BLaER1 treated with 17β-estradiol and CSF1 and Interleukin-3, amounts not matched to agents 10 nM and 100 nM (cell line): Measurements from ENCODE around the gene LEF1.

ENCODE experiments used
- H3K27ac ChIP-seq, 11 experiments: shearing (Covaris generic); formaldehyde crosslinking; 2 replicates each; pipeline ENCODE4 v1.8.1; 2022
- H3K27me3 ChIP-seq, 11 experiments: shearing (Covaris generic); formaldehyde crosslinking; 2 replicates each; pipeline ENCODE4 v1.8.1; 2022
- H3K36me3 ChIP-seq, 11 experiments: shearing (Covaris generic); formaldehyde crosslinking; 2 replicates each; pipeline ENCODE4 v1.8.1; 2022
- H3K4me1 ChIP-seq, 10 experiments: shearing (Covaris generic); formaldehyde crosslinking; 2 replicates each; pipeline ENCODE4 v1.8.1; 2022
- H3K4me2 ChIP-seq, 11 experiments: shearing (Covaris generic); formaldehyde crosslinking; 2 replicates each; pipeline ENCODE4 v1.8.1; 2022
- H3K4me3 ChIP-seq, 10 experiments: shearing (Covaris generic); formaldehyde crosslinking; 2 replicates each; pipeline ENCODE4 v1.8.1; 2022
- H3K9ac ChIP-seq, 11 experiments: shearing (Covaris generic); formaldehyde crosslinking; 2 replicates each; pipeline ENCODE4 v1.8.1; 2022
- H3K9me3 ChIP-seq, 11 experiments: shearing (Covaris generic); formaldehyde crosslinking; replicated peaks in 1 of 11; 2 replicates each; pipeline ENCODE4 v1.8.1; 2022
- H4K20me1 ChIP-seq, 11 experiments: shearing (Covaris generic); formaldehyde crosslinking; 2 replicates each; pipeline ENCODE4 v1.8.1; 2022
- Cebpa-rat ChIP-seq, 11 experiments: shearing (Covaris generic); IDR thresholded peaks; 2 replicates each; pipeline ENCODE4 v1.8.1; 2022

The LEF1 gene

GRCh38 chr4:108172231-108172752, 3.6 kb upstream of the LEF1 start:
- peak overlapping the region; percentile 57 to 89 (median 76) for H3K4me3 ChIP-seq
- H3K9me3 ChIP-seq = no peaks in the 10 kb centered on the region
- peaks cover 73 to 81% (median 79%) of the 10 kb centered on the region in 11 experiments for H3K27me3 ChIP-seq
- H3K36me3 ChIP-seq = peaks cover 0 to 17% (median 9%) of the 10 kb centered on the region in 11 experiments; a peak in 9 of 22 replicates
- peak overlapping the region; percentile 82 to 98 (median 93) for H3K4me2 ChIP-seq
- H3K9ac ChIP-seq = peak overlapping the region; percentile 73 to 91 (median 86)
- TF ChIP-seq Cebpa-rat (IDR thresholded peaks at IDR 0.05) = no peak
- peaks cover 14 to 65% (median 44%) of the 10 kb centered on the region in 10 experiments; a peak in 19 of 20 replicates for H3K4me1 ChIP-seq
- peaks cover 0 to 46% (median 9%) of the 10 kb centered on the region in 11 experiments; a peak in 10 of 22 replicates for H4K20me1 ChIP-seq
- peak overlapping the region; percentile 49 to 93 (median 87); a peak in 21 of 22 replicates for H3K27ac ChIP-seq

GRCh38 chr4:108171339-108172230, 2.9 kb upstream of the LEF1 start:
- Histone ChIP-seq H4K20me1 (peaks cover 0 to 53% (median 16%) of the 10 kb centered on the region in 11 experiments; a peak in 12 of 22 replicates), H3K4me1 (peaks cover 14 to 65% (median 44%) of the 10 kb centered on the region in 10 experiments; a peak in 19 of 20 replicates), H3K27me3 (peaks cover 80 to 88% (median 86%) of the 10 kb centered on the region in 11 experiments), H3K4me3 (peak overlapping the region; percentile 57 to 89 (median 76)), H3K27ac (peak overlapping the region in 9 of 11 experiments; percentile 82 to 93 (median 90); a peak in 20 of 22 replicates), H3K9ac (peak overlapping the region; percentile 73 to 91 (median 86); a peak in 21 of 22 replicates), H3K36me3 (peaks cover 0 to 10% (median 3%) of the 10 kb centered on the region in 11 experiments; a peak in 6 of 22 replicates), H3K4me2 (peak overlapping the region; percentile 82 to 98 (median 93)), H3K9me3 (no peaks in the 10 kb centered on the region)
- no peak for TF ChIP-seq Cebpa-rat (IDR thresholded peaks at IDR 0.05)

GRCh38 chr4:108170631-108171338, 2.1 kb upstream of the LEF1 start:
- peaks cover 0 to 8% (median 0%) of the 10 kb centered on the region in 11 experiments; a peak in 4 of 22 replicates for H3K36me3 ChIP-seq
- peaks cover 88 to 96% (median 94%) of the 10 kb centered on the region in 11 experiments for H3K27me3 ChIP-seq
- H4K20me1 ChIP-seq = peaks cover 0 to 61% (median 24%) of the 10 kb centered on the region in 11 experiments; a peak in 14 of 22 replicates
- peaks cover 14 to 65% (median 44%) of the 10 kb centered on the region in 10 experiments; a peak in 19 of 20 replicates for H3K4me1 ChIP-seq
- peak overlapping the region; percentile 82 to 98 (median 93) for H3K4me2 ChIP-seq
- H3K4me3 ChIP-seq = peak overlapping the region; percentile 57 to 89 (median 76)
- no peak for TF ChIP-seq Cebpa-rat (IDR thresholded peaks at IDR 0.05)
- H3K27ac ChIP-seq = peak overlapping the region in 9 of 11 experiments; percentile 82 to 93 (median 90); a peak in 17 of 22 replicates
- H3K9ac ChIP-seq = peak overlapping the region in 10 of 11 experiments; percentile 73 to 91 (median 86); a peak in 18 of 22 replicates
- no peaks in the 10 kb centered on the region for H3K9me3 ChIP-seq

- peak overlapping the region in 9 of 11 experiments; percentile 84 to 91 (median 88); a peak in 18 of 22 replicates for H3K9ac ChIP-seq
- peak overlapping the region; percentile 86 to 98 (median 93) for H3K4me2 ChIP-seq
- no peak for TF ChIP-seq Cebpa-rat (IDR thresholded peaks at IDR 0.05)
- H3K4me3 ChIP-seq = peak overlapping the region; percentile 69 to 89 (median 78); a peak in 19 of 20 replicates
- peaks cover 99 to 100% (median 100%) of the 10 kb centered on the region in 11 experiments for H3K27me3 ChIP-seq
- H3K27ac ChIP-seq = peak overlapping the region in 6 of 11 experiments; percentile 85 to 91 (median 88); a peak in 11 of 22 replicates
- peaks cover 0 to 64% (median 34%) of the 10 kb centered on the region in 11 experiments; a peak in 14 of 22 replicates for H4K20me1 ChIP-seq
- H3K4me1 ChIP-seq = peaks cover 18 to 74% (median 44%) of the 10 kb centered on the region in 10 experiments; a peak in 19 of 20 replicates
- peaks cover 0 to 19% (median 0%) of the 10 kb centered on the region in 11 experiments; a peak in 3 of 22 replicates for H3K36me3 ChIP-seq
- no peaks in the 10 kb centered on the region for H3K9me3 ChIP-seq
Observed at GRCh38 chr4:108169664-108170063, 932 bp upstream of the LEF1 start.

GRCh38 chr4:108168160-108168670, 517 bp downstream of the LEF1 start:
- Histone ChIP-seq H3K4me3 (peak overlapping the region; percentile 69 to 89 (median 78)), H3K4me1 (peaks cover 22 to 73% (median 36%) of the 10 kb centered on the region in 10 experiments), H3K36me3 (peaks cover 0 to 28% (median 0%) of the 10 kb centered on the region in 11 experiments; a peak in 5 of 22 replicates), H3K9ac (peak overlapping the region; percentile 79 to 91 (median 87)), H3K9me3 (no peaks in the 10 kb centered on the region), H4K20me1 (peaks cover 0 to 65% (median 34%) of the 10 kb centered on the region in 11 experiments; a peak in 14 of 22 replicates), H3K4me2 (peak overlapping the region; percentile 86 to 98 (median 93)), H3K27ac (peak overlapping the region; percentile 42 to 91 (median 85); a peak in 21 of 22 replicates), H3K27me3 (peaks cover 100% of the 10 kb centered on the region in 11 experiments)
- TF ChIP-seq Cebpa-rat (IDR thresholded peaks at IDR 0.05) = no peak

- H4K20me1 ChIP-seq = peaks cover 0 to 77% (median 39%) of the 10 kb centered on the region in 11 experiments; a peak in 14 of 22 replicates
- peaks cover 100% of the 10 kb centered on the region in 11 experiments for H3K27me3 ChIP-seq
- H3K9ac ChIP-seq = peak overlapping the region; percentile 79 to 91 (median 87)
- TF ChIP-seq Cebpa-rat (IDR thresholded peaks at IDR 0.05) = no peak
- H3K27ac ChIP-seq = peak overlapping the region; percentile 42 to 91 (median 85); a peak in 21 of 22 replicates
- peaks cover 0 to 40% (median 0%) of the 10 kb centered on the region in 11 experiments; a peak in 8 of 22 replicates for H3K36me3 ChIP-seq
- peak overlapping the region; percentile 69 to 89 (median 78) for H3K4me3 ChIP-seq
- H3K4me2 ChIP-seq = peak overlapping the region; percentile 86 to 98 (median 93)
- H3K4me1 ChIP-seq = peaks cover 22 to 74% (median 36%) of the 10 kb centered on the region in 10 experiments
- no peaks in the 10 kb centered on the region for H3K9me3 ChIP-seq
Observed at GRCh38 chr4:108166441-108167315, 2.1 kb downstream of the LEF1 start.

GRCh38 chr4:108166038-108166437, 2.7 kb downstream of the LEF1 start:
- peaks cover 22 to 74% (median 36%) of the 10 kb centered on the region in 10 experiments for H3K4me1 ChIP-seq
- H4K20me1 ChIP-seq = peaks cover 0 to 76% (median 43%) of the 10 kb centered on the region in 11 experiments; a peak in 14 of 22 replicates
- peak overlapping the region; percentile 79 to 91 (median 87) for H3K9ac ChIP-seq
- no peaks in the 10 kb centered on the region for H3K9me3 ChIP-seq
- H3K4me3 ChIP-seq = peak overlapping the region; percentile 69 to 89 (median 78)
- peaks cover 0 to 44% (median 0%) of the 10 kb centered on the region in 11 experiments; a peak in 8 of 22 replicates for H3K36me3 ChIP-seq
- TF ChIP-seq Cebpa-rat (IDR thresholded peaks at IDR 0.05) = no peak
- H3K27me3 ChIP-seq = peaks cover 99 to 100% (median 100%) of the 10 kb centered on the region in 11 experiments
- H3K27ac ChIP-seq = peak overlapping the region in 10 of 11 experiments; percentile 15 to 91 (median 86); a peak in 21 of 22 replicates
- H3K4me2 ChIP-seq = peak overlapping the region; percentile 86 to 98 (median 93)
